Measurements from ENCODE around the gene VEGFC.
A peak's percentile ranks its signal among the peaks of the same experiment; 100 is the strongest.

VEGFC gene

DNA sequence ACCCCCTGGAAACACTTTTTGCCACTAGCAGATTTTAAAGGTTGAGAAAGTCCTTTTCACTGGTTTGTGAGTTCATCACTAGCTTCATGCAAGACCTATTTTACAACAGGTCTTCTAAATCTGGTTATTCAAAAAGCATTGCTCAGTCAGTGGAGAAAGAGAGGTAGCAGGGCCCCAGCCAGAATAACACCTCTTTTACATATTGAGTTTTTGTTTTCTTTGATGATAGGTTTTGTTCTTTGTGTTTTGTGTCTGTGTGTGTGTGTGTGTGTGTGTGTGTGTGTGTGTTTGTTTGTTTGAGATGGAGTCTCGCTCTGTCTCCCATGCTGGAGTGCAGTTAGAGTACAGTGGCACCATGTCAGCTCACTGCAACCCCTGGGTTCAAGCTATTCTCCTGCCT is 2.7 kb upstream of the VEGFC start:
- DNase-seq (ENCODE audit: low spot score): no peak

DNA sequence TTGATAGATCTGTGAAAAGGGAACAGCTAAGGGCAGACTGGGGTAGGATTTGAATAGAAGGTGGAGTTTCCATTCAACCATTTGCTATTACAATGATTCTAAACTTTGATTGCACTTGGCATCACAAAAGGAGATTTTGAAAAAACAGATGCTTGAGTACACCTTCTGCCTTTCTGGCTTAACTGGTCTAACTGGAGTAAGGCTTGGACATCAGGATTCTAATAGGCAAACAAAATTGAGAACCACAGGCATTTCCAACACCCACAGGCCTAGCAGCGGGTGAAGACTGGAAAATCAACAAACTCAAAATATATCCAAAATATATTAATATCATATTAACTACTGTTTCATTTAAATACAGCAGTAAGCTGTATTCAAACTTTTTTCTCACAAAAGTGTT is 1.9 kb upstream of the VEGFC start:
- DNase-seq (ENCODE audit: low spot score): no peak

DNA sequence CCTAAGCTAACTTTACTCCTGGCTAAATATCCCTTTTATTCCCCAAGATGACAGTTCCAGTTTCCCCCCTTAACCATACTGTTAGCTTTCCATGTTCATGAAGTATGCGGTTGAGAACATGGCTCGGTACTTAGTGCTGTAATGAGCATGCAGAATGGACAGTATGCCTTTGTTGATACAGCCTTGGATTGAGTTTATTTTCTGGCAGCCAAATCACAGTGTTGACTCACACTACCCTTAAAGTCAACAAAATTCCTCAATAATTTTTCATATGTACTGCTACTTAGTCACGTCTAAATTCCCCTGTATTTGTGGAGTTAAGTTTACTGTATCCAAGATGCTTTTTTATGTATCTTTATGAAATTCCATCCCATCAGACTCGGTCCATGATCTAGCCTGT is 1.4 kb upstream of the VEGFC start:
- DNase-seq (ENCODE audit: low spot score): peak; percentile 38

DNA sequence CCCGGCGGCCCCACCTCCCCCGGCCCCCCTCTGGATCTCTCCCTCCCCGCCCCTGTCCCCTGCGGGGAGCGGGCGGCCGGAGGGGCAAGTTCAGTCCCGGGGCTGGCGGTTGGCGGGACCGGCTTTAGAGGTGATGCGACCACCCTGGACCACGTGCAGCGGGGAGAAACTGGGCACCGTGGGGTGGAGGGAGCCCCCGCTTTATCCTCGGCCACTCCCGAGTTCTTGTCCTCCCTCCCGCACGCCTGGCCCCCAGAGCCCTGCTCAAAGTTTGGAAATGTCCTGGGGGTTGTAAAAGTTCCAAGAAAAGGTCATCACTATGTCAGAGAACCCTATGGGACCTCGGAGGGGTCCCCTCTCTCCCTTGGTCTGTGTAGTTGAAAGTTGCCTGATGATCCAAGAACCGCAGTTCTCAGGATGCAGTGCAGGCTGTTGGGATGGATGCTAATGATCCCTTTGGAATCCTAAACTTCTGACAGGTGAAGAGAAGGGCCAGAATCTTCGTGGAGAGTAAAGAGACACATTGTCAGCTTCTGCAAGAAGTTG is 411 bp upstream of the VEGFC start:
- DNase-seq (ENCODE audit: low spot score): no peak

DNA sequence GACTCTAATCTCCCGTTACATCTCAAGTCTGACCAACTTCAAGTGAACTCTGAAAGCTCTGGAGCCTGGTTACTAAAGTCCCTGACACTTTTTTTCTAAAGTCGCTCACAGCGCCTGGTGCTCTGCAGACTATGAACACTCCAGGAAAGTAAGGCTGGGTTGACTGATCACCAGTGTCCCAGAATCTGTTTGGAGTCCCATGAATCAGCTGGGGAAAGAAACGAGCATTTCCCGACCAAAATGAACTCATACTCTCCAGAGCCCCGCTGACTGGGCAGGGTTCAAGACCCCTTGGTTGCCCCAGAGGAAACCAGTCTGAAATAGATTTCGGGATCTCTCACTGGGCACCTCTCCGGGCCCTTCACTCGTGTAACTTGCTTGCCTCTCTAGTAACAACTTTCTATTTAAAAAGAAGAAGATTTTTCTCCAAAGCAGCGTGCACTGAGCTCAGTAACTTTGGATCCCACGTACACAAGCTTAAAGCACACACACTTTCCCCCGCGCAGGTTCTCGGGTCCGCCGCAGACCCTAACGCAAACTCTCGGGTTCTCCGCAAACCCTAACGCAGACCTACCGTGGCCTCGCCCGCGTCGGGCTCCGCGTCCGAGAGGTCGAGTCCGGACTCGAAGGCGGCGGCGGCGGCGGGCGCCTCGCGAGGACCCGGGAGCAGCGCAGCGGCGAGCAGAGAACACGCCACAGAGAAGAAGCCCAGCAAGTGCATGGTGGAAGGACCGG is 964 bp downstream of the VEGFC start:
- no peak for DNase-seq (ENCODE audit: low spot score)

DNA sequence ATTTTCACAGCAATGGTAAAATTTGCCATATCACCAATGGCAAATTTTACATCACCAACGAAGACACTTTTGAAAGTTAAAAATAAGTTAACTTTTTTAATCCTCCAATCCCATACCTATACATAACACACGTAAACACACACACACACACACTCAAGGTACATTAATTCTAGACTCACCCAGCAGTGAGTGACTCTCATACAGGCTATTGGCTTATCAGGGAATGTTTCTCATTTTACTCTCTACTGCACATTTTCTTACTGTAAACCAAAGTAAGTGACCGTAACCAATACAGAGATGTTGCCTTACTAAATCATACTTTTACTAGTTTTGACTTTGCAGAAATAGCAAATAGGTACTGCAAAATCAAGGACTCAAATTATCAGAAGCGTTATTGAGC is 2.3 kb downstream of the VEGFC start:
- no peak for DNase-seq (ENCODE audit: low spot score)

DNA sequence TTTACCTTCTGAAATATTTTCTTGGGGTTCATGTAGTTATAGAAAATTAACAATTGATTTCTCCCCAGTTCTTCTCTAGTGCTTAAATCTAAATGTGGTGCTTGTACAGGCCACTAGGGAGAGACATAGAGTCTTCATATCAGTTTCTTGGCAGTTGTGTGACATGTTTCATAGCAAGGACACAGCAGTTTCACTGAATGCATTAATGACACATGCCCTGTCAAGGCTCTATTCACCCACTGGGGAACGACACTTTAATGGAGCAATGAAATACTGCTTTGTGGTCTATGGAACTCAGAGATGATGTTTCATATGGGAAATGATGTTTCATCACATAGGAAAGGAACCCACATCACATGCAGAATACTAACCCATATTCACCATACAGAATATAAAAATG is 2.8 kb downstream of the VEGFC start:
- DNase-seq (ENCODE audit: low spot score): peak; percentile 68

DNA sequence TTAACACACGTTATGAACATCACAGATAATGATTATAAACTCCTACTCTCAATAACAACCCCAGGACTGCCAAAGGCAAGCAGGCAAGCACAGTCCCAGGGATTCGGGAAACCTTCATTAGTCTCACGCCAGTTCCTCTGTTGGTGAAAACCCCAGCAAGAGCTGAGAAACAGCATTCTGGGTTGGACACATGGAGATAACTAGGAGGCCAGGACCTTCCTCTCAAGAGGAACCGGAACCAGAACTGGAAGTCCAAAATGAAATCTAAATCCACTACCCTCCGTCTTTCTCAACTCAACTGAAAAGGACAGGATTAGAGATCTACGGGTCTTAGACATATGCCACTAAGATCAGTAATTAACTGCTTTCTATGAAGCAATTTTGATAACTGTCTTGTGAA is 3.8 kb downstream of the VEGFC start:
- no peak for DNase-seq (ENCODE audit: low spot score)

DNA sequence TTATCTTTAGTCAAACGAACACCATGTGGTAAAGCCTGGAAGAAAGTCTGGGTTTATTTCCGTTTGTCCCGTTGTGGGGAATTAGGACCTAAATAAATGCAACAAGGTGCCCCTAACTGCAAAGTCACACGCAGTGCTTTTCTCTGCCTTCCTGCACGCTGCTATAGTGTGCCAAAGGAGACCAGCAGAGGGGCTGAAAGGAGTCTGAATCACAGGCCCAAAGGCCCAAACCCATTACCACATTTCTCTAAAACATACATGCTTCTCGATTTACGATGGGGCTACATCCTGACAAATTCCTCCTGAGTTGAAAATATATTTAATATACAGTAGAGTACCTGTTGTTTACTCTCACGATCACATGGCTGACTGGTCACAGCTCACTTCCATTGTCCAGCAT is 4.5 kb downstream of the VEGFC start:
- no peak for DNase-seq (ENCODE audit: low spot score)

DNA sequence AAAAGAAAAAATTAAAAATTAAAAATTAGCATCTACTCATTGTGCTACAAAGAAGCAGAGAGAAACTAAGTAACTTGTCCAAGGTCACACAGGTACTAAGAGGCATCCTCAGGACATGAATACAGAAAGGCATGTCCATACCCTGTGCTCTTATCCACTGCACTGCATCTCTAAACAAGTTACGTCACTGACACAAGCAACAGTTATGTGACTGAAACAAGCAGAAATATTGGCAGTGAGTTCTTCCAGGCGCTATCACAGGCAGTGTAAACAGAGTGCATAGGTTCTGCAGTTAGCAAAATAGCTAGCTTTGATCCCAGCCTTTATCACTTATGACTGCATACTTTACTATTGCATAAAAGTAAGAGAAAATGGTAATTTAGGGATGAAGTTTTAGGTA is 7.9 kb downstream of the VEGFC start:
- DNase-seq (ENCODE audit: low spot score): no peak

DNA sequence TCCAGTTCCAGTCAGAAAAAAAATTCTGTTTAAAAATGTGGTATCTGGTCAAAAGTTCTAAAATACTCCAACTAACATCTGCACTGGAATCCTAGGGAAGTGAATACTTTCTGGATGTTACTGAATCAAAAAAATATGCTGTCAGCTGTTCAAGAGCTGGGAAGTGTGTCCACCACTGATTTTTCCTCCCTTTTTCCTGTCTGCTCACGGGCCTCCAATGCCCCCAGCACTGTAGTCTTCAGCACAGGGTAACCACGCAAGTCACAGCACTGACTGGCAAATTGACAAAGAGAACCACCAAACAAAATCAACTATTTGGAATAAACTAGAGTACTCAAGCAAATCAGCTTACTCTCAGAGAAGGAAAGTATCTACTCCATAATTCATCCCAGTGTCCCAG is 9.9 kb downstream of the VEGFC start:
- no peak for DNase-seq (ENCODE audit: low spot score)

DNA sequence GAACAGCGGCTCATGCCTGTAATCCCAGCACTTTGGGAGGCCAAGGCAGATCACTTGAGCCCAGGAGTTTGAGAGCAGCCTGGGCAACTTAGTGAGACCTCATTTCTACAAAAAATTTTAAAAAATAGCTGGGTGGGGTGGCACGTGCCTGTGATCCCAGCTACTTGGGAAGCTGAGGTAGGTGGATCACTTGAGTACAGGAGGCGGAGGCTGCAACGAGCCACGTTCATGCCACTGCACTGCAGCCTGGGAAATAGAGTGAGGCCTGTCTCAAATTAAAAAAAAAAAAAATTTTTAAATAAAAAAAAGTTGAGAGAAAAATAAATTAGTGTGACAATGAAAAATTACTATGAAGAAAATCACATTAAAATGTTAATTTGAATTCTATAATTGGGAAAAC is 10.5 kb downstream of the VEGFC start:
- no peak for DNase-seq (ENCODE audit: low spot score)

DNA sequence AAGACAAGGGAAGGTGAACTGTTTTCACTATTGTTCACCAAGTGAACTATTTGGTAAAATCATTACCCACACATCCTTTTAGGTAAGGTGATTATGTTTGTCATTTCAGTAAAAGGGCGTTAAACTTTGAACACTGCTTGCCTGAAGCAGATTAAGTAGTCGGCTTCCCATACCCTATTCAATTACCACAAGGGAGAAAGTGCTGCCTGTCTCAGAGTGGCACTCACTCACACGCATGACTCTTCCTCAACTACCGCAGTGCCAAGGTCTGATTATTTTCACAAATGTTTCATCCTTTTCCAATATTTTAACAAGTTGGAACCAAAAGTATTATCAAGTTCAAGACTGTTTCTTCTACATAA is 11.0 kb downstream of the VEGFC start:
- no peak for DNase-seq (ENCODE audit: low spot score)

DNA sequence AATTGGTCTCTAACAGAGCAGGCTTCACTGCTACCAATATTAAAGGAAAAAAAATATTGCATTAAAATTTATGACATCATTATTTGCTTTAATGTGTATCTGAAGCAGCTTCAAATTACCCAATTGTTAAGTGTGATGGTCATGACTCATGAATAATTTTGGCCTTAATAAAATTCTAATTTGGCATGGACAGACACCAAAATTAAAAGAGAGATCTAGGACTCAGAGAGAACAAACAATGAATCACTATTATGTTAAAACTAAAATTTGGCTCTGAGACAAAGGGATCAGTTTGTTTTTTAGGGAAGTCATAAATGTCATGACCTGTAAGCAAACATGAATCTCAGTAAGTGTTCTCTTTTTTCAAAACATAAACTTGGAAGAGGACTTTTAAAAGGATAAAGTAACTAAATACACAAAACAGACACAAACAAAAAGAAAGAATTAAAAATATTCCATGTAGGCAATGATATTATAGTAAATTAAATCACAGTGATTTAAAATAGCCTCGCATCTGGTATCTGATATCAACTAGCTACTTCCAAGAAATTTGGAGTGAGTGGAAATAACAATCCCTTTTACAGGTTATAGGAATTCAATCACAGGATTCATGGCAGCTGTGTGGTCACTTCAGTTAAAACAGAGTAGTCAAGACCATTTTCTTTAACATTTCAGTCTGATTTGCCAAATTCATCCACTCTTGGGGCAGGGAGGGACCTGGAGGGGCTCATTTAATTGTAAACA is 11.6 kb downstream of the VEGFC start:
- DNase-seq (ENCODE audit: low spot score): peak; percentile 44

DNA sequence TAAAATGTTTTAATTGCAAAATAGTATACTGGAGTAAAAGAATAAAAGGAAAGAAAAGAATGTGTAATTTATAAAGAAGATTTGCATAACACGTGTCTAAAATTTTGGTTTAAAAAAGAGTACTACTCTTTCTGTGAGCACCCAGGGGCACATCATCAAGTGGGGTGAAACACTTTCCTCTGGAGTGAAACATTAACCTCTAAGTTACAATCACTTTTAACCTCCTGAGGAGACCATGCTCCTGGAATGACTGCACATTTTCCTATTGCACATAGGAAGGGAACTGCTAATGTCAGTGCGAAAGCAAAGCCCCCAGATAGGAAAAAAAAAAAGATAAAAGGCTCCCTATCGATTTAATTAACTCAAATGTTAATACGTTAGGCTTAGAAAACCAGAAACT is 13.3 kb downstream of the VEGFC start:
- no peak for DNase-seq (ENCODE audit: low spot score)

DNA sequence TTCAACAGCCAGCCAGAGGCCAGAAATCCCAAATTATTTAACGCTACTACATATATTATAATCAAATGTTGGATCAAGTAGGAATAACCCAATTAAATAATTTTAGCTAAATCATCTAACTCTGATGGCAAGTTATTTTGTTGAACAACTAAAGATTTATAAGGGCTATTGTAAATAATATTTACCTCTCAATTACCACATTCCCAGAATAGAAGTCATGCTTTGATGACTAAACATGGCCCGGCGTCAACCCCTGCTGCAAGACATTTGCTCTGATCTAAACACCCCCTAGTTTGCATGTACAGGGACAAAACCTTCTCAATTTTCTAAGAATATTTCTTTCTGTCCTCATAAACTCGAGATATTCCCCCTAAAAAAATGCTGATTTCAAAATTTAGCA is 14.2 kb downstream of the VEGFC start:
- no peak for DNase-seq (ENCODE audit: low spot score)

DNA sequence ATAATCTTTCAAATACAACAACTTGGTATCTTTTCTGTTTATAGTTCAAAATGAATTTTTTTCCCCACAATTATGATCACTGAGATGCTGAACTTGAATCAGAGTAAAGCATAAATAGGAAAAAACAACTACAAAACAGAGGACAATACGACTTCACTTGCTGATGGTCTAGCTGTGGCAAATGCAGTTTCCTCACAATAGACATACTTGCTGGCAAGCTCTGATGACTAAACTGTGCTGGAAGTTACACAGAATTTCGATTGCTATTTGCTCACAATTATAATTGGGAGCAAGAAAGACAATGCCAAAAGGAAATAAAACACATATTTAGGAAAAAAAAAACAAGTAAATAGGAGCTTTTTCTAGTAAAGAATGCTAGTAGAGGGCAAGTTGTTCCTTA is 14.7 kb downstream of the VEGFC start:
- no peak for DNase-seq (ENCODE audit: low spot score)

DNA sequence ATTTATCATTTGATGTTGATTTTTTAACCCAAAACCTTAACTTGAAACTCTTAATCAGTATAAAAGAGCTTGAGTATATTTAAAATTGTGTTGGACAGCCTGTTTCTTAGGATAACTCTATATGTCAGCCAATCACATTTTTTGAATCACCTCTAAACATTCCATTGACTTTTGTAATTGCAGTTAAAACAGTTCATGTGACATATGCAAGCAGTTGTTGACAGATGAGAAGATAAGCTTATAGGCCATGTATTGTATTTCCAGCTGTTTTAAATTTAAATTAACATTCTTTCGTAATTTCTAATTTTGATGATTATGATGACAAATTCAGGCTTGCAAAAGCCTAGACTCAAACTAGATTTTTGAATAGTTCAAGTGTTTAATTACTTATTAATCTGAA is 17.4 kb downstream of the VEGFC start:
- no peak for DNase-seq (ENCODE audit: low spot score)

DNA sequence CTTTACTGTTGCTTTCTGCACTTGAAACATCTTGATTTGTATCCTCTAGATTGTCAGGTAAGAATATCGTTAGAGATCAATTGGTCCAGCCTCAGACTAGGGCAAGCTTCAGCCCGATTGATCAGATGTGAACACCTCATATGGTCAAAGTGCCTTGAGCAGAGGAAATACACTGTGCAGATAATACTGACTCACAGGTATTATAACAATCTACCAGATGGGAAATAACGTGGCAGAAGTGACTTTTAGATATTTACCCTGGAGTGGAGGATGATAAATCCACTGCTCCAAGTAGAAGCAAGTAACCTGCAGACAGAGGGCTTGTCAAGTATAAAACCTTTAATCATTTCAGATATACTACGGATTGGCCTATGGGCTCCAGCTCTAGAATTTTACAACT is 17.9 kb downstream of the VEGFC start:
- DNase-seq (ENCODE audit: low spot score): no peak

DNA sequence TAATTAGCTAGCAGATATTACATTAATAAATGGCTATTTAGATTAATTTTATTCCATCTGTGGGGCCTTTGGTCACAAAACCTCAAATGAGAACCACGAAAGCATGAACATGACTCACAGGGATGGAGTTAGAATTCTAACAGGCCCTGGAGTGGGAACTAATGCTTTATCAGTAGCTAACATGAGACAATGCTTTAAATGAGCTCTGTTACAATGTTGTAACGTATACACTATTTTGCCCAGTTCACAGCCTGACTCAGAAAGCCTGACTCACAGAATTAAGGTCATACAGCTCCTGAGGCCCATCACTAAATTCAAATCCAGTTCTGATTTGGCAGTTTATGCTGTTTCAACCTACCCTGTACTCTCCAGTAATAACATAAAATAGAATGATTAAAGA is 23.2 kb downstream of the VEGFC start:
- DNase-seq (ENCODE audit: low spot score): peak; percentile 28

DNA sequence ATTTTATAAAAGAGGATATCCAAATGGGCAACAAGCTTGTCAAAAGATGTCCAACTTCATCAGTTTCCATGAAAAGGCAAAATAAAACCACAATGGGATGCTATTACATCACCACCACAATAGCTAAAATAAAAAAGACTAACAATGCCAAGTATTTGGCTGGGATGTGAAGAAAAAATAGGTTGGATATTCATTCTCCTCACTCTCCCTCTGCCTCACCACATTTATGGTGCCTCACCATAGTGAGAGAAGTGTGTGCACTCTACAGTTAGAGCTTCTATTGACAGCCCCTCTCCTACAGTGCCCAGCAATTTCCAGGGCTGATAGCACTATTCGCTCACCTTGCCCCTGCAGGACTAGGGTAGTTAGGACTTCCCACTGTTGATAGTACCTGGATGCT is 25.5 kb downstream of the VEGFC start:
- DNase-seq (ENCODE audit: low spot score): no peak

DNA sequence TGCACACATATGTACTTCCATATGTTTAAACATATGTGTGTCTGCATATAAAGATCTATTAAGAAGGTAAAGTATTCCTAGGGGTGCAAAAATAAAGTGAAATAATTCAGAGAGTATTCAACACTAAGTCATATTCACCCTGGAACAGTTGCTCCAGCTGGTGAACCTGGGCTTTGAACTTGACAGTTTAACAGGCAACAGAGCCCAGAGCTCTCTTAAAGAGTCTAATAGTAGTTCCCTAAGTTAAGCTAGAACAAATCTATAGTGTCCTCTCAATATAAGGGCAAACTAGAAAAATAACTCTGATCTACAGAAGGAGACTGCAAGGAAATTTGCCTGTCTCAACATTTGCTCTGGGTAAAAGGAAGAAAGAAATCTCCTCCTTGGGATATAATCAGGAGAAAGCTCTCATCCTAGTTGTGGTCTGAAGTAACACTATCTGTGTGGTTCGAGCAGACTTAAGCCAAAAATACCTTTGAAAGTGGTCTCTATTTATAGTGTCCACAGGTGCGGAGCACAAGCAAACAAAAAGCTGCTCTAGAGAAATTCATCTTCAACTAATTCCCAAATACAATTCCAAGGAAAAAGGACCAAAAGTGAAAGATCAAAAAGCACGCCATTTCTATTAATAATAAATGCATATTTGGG is 29.9 kb downstream of the VEGFC start:
- no peak for DNase-seq (ENCODE audit: low spot score)

DNA sequence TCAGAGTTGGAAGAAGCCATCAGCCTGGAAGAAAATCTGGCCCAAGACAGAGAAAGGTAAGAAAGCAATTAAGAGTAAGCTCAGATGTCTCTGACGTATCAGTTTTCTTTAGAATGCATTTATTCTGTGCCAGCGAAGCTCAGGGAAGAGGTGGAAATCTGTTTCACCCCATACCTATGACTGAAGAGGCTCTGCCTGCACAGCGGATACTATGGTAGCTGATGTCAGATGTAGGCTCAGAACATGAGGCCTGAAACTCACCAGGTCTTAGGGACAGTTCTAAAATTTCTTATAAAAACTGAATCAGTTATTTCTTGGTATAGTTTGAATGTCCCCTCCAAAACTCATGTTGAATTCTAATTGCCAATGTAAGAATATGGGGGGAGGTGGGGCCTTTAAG is 30.9 kb downstream of the VEGFC start:
- DNase-seq (ENCODE audit: low spot score): no peak

Measured in COLO829 (cell line).